A549 (cell line): ENCODE data around the gene HIVEP1. TPM values are rescaled to one million over a fixed set of nuclear protein-coding genes. Genes with fewer than 3 reads are reported as not detected.

Experiments
- ATAC-seq, 2 experiments: fragments of 200-7000 bp in 1 of 2; fragments of >200 bp in 1 of 2; cut with Nextera tagmentation in 1 of 2; cut with Tn5 transposase in 1 of 2; 3 replicates each; pipeline versions ENCODE4 v1.8.0 to v1.9.1; 2018 to 2020; ENCODE audit warnings: mild to moderate bottlenecking in 1 of 2, moderate library complexity in 1 of 2
- CTCF ChIA-PET: fragments of 300-600 bp; sonication (Branson Sonifier 250); formaldehyde crosslinking; extraction: SDS; loops from one replicate; lab custom pipeline; 2021; ENCODE audit warnings: antibody characterized with exemption, inconsistent platforms; lab: Yijun Ruan, JAX
- POLR2A ChIA-PET: fragments of 350-600 bp; formaldehyde crosslinking; extraction: SDS; loops from one replicate; lab custom pipeline; 2021; ENCODE audit warnings: antibody characterized with exemption, inconsistent platforms; lab: Yijun Ruan, JAX
- DNase-seq, 2 experiments: peaks; one replicate each; pipeline versions ENCODE4 v3.0.0 to v3.0.0-alpha.2; 2011 to 2016; ENCODE audit warnings: low read depth in 1 of 2, low spot score in 1 of 2
- FAIRE-seq: peaks from 2 replicates; lab custom pipeline; 2011; peaks lifted over from hg19 to GRCh38; lab: Jason Lieb, UNC
- H3K27ac ChIP-seq, 2 experiments: fragments of >200 bp; sonication (Bioruptor Twin); formaldehyde crosslinking; 3 replicates each; pipeline ENCODE4 v1.5.1; 2016 to 2017
- H3K4me1 ChIP-seq: fragments of >200 bp; sonication (Bioruptor Twin); formaldehyde crosslinking; 3 replicates; pipeline ENCODE4 v1.6.1; 2016
- H3K4me2 ChIP-seq: fragments of >200 bp; sonication (Bioruptor Twin); formaldehyde crosslinking; 3 replicates; pipeline ENCODE4 v1.6.1; 2016
- H3K4me3 ChIP-seq: fragments of >200 bp; sonication (Bioruptor Twin); formaldehyde crosslinking; 3 replicates; pipeline ENCODE4 v1.5.1; 2016
- H3K9me3 ChIP-seq: fragments of >200 bp; sonication (Bioruptor Twin); formaldehyde crosslinking; 3 replicates; pipeline ENCODE4 v1.6.1; 2016
- CEBPB ChIP-seq, 2 experiments: fragments of >200 bp in 1 of 2; sonication (Bioruptor Twin) in 1 of 2; formaldehyde crosslinking in 1 of 2; IDR thresholded peaks; 2 replicates each; pipeline ENCODE4 v1.6.1; 2012 to 2016
- CHD4 ChIP-seq: fragments of 200-600 bp; sonication (generic); IDR thresholded peaks from 2 replicates; pipeline ENCODE4 v1.6.1; 2016; ENCODE audit warnings: antibody characterized with exemption, mild to moderate bottlenecking, borderline replicate concordance
- CTCF ChIP-seq: fragments of >200 bp; sonication (Bioruptor Twin); formaldehyde crosslinking; IDR thresholded peaks from 3 replicates; pipeline ENCODE4 v1.5.1; 2016
- EHF ChIP-seq: fragments of 250-450 bp; sonication (Bioruptor Pico); IDR thresholded peaks from 2 replicates; pipeline ENCODE4 v1.5.0; 2020; ENCODE audit warnings: mild to moderate bottlenecking
- EHMT2 ChIP-seq: fragments of 200-600 bp; sonication (generic); IDR thresholded peaks from 2 replicates; pipeline ENCODE4 v1.6.1; 2016; ENCODE audit warnings: antibody characterized with exemption, low read depth, mild to moderate bottlenecking, moderate library complexity
- EP300 ChIP-seq, 2 experiments: fragments of >200 bp; sonication (Bioruptor Twin); formaldehyde crosslinking; IDR thresholded peaks; 2 replicates in 1 of 2; 3 replicates in 1 of 2; pipeline ENCODE4 v1.6.1; 2016 to 2017
- ESRRA ChIP-seq: fragments of 150-350 bp; IDR thresholded peaks from 2 replicates; pipeline ENCODE4 v1.6.1; 2014; ENCODE audit warnings: mild to moderate bottlenecking, low read length, borderline replicate concordance
- HEYL ChIP-seq: fragments of 250-450 bp; sonication (Bioruptor Pico); IDR thresholded peaks from 2 replicates; pipeline ENCODE4 v1.8.0; 2021; ENCODE audit warnings: mild to moderate bottlenecking, moderate library complexity
- HMGXB4 ChIP-seq: fragments of 250-450 bp; sonication (Bioruptor Pico); IDR thresholded peaks from 2 replicates; pipeline ENCODE4 v1.5.0; 2021; ENCODE audit warnings: mild to moderate bottlenecking, moderate library complexity, borderline replicate concordance
- HOXB13 ChIP-seq: fragments of 250-450 bp; sonication (Bioruptor Pico); IDR thresholded peaks from 2 replicates; pipeline ENCODE4 v1.5.0; 2020; ENCODE audit warnings: low read depth, mild to moderate bottlenecking, moderate library complexity
- JUN ChIP-seq, 2 experiments: fragments of >200 bp; sonication (Bioruptor Twin); formaldehyde crosslinking; IDR thresholded peaks; 2 replicates in 1 of 2; 3 replicates in 1 of 2; pipeline ENCODE4 v1.6.1; 2016 to 2017
- KDM1A ChIP-seq: fragments of 200-600 bp; sonication (generic); IDR thresholded peaks from 2 replicates; pipeline ENCODE4 v1.6.1; 2016; ENCODE audit warnings: low read depth, mild to moderate bottlenecking
- KDM5A ChIP-seq: fragments of 200-600 bp; sonication (generic); IDR thresholded peaks from 2 replicates; pipeline ENCODE4 v1.6.1; 2016; ENCODE audit warnings: antibody characterized with exemption, mild to moderate bottlenecking
- MYC ChIP-seq: IDR thresholded peaks from 2 replicates; pipeline ENCODE4 v1.6.1; 2012; ENCODE audit warnings: mild to moderate bottlenecking, inconsistent platforms, low read length, improper control_type of control experiment, borderline replicate concordance
- NPAS2 ChIP-seq: fragments of 250-450 bp; sonication (Bioruptor Pico); IDR thresholded peaks from 2 replicates; pipeline ENCODE4 v1.8.0; 2022; ENCODE audit warnings: mild to moderate bottlenecking, moderate library complexity, borderline replicate concordance
- PHF8 ChIP-seq: fragments of 200-600 bp; sonication (generic); IDR thresholded peaks from 2 replicates; pipeline ENCODE4 v1.6.1; 2016; ENCODE audit warnings: low read depth, mild to moderate bottlenecking, antibody characterized with exemption, moderate library complexity, borderline replicate concordance
- POLR2AphosphoS2 ChIP-seq: conservative IDR thresholded peaks from 2 replicates; pipeline ENCODE4 v1.6.1; 2012; ENCODE audit warnings: low read length, improper control_type of control experiment, inconsistent platforms
- RAD21 ChIP-seq, 2 experiments: fragments of >200 bp in 1 of 2; sonication (Bioruptor Twin) in 1 of 2; formaldehyde crosslinking in 1 of 2; IDR thresholded peaks in 1 of 2; conservative IDR thresholded peaks in 1 of 2; 2 replicates in 1 of 2; 3 replicates in 1 of 2; pipeline ENCODE4 v1.6.1; 2012 to 2018; ENCODE audit warnings: inconsistent platforms in 1 of 2
- RARB ChIP-seq: fragments of 250-450 bp; sonication (Bioruptor Pico); IDR thresholded peaks from 2 replicates; pipeline ENCODE4 v1.8.0; 2021; ENCODE audit warnings: mild to moderate bottlenecking, moderate library complexity
- RCOR1 ChIP-seq: fragments of 150-350 bp; IDR thresholded peaks from 2 replicates; pipeline ENCODE4 v1.6.1; 2014; ENCODE audit warnings: antibody characterized with exemption, low read length, low read depth
- RNF2 ChIP-seq: fragments of 200-600 bp; sonication (generic); IDR thresholded peaks from 2 replicates; pipeline ENCODE4 v1.6.1; 2016; ENCODE audit warnings: low read depth, mild to moderate bottlenecking, antibody characterized with exemption, moderate library complexity, borderline replicate concordance
- SMC3 ChIP-seq: fragments of >200 bp; sonication (Bioruptor Twin); formaldehyde crosslinking; IDR thresholded peaks from 3 replicates; pipeline ENCODE4 v1.6.1; 2018; ENCODE audit warnings: inconsistent platforms
- ZC3H11A ChIP-seq: fragments of 450-650 bp; IDR thresholded peaks from 2 replicates; pipeline ENCODE4 v1.6.1; 2014; ENCODE audit warnings: antibody characterized with exemption, mild to moderate bottlenecking
- ZFP36 ChIP-seq: fragments of 450-650 bp; IDR thresholded peaks from 2 replicates; pipeline ENCODE4 v1.6.1; 2014; ENCODE audit warnings: borderline replicate concordance; ENCODE audit not compliant: partially characterized antibody
- WGBS: methylation state at CpG from one replicate; pipeline ENCODE4 v1.1.6; 2017; ENCODE audit errors: missing lambda C conversion rate; 5-methylcytosine and 5-hydroxymethylcytosine counted together
- polyA plus RNA-seq, 4 experiments: library from polyadenylated mRNA; depleted of rRNA in 3 of 4; stranded (reverse); fragments of >200 nt; fragmentation: RNase III in 1 of 4; extraction: RNeasy Plus Mini Kit Qiagen cat#74134 plus additional on column Dnase treatment in 1 of 4; gene quantifications; 2 replicates in 3 of 4; 3 replicates in 1 of 4; pipeline ENCODE4 v1.2.3, GENCODE V29; 2011 to 2017

Gene HIVEP1
- polyA plus RNA-seq, 2 of the 4 experiments (the other 2 are of a cell fraction) = 5.8 to 10.5 TPM

- H3K9me3 ChIP-seq = no peaks in the 10 kb centered on the region
- no peak for DNase-seq
- peaks cover 50% of the 10 kb centered on the region for H3K4me1 ChIP-seq
- ATAC-seq = peak; percentile 39 to 62; a peak in 4 of 6 replicates
- 57% methylated on average over 6 of the region's 6 CpGs for WGBS
- TF ChIP-seq KDM5A = no peak
- no peak for TF ChIP-seq RCOR1
- no peak for TF ChIP-seq CEBPB (IDR thresholded peaks at IDR 0.05)
- no peak for TF ChIP-seq CHD4
- TF ChIP-seq HMGXB4 (CRISPR knock-in tag) = no peak
- no peak for TF ChIP-seq HEYL (CRISPR knock-in tag)
- TF ChIP-seq NPAS2 (CRISPR knock-in tag) = no peak
- TF ChIP-seq POLR2AphosphoS2 = no peak
- TF ChIP-seq SMC3 = peak; percentile 27; the same call in 1 of the 3 replicates
- no peak for TF ChIP-seq JUN (IDR thresholded peaks at IDR 0.05)
- no peak for TF ChIP-seq RNF2
- TF ChIP-seq EHF = no peak
- TF ChIP-seq RARB (CRISPR knock-in tag) = no peak
- no peak for TF ChIP-seq EHMT2
- TF ChIP-seq ESRRA = no peak
- TF ChIP-seq ZFP36 = no peak
- TF ChIP-seq ZC3H11A = no peak
- TF ChIP-seq CTCF = 0 out of 3 replicates have a peak, but pooled peaks have one; percentile 11
- no peak for TF ChIP-seq EP300 (IDR thresholded peaks at IDR 0.05)
- TF ChIP-seq MYC = no peak
- TF ChIP-seq RAD21 (conservative IDR thresholded peaks at IDR 0.05 in 1 of 2, IDR thresholded peaks at IDR 0.05 in 1 of 2) = peak in 1 of 2 experiments; percentile 12; a peak in 1 of 5 replicates
- TF ChIP-seq KDM1A = no peak
- no peak for TF ChIP-seq HOXB13
- no peak for TF ChIP-seq PHF8
- ChIA-PET POLR2A (interaction anchor here (1.9 kb wide), 1 partner anchor 142 kb away, joined by 4 read pairs; the partner anchor contains the start of gene EDN1), CTCF (interaction anchor here (1.3 kb wide), 1 partner anchor 492 kb away, joined by 3 read pairs; no protein-coding TSS in a partner anchor)
- H3K4me3 ChIP-seq = no peak overlapping the region
- no peak for FAIRE-seq
- peak overlapping the region; percentile 73 to 85 for H3K27ac ChIP-seq
- peak overlapping the region; percentile 73 for H3K4me2 ChIP-seq
These were observed 135.6 kb downstream of the HIVEP1 start for GRCh38 chr6:12147557-12148316.
